HG03097 (cell line): ENCODE data around the gene THAP8.

ENCODE experiments used
- ATAC-seq: cut with Tn5 transposase; IDR thresholded peaks from one replicate; pipeline ENCODE4 v1.9.1; 2021; ENCODE audit not compliant: unreplicated experiment, low FRiP score

THAP8 gene

GRCh38 chr19:36054119-36054732, at the start of gene THAP8:
Gene THAP8 (minus strand): TSS chr19:36054285. CDS start chr19:36054217, 68 bp downstream.
- ATAC-seq = peak; percentile 85

GRCh38 chr19:36103040-36103626, 49.0 kb upstream of the THAP8 start:
- no peak for ATAC-seq

GRCh38 chr19:36101550-36102327, 47.7 kb upstream of the THAP8 start:
- ATAC-seq = no peak

GRCh38 chr19:36100476-36100875, 46.4 kb upstream of the THAP8 start:
- no peak for ATAC-seq

GRCh38 chr19:36099166-36099785, 45.2 kb upstream of the THAP8 start:
- ATAC-seq = no peak

- no peak for ATAC-seq
These were observed 43.0 kb upstream of the THAP8 start for GRCh38 chr19:36097036-36097435.

DNA sequence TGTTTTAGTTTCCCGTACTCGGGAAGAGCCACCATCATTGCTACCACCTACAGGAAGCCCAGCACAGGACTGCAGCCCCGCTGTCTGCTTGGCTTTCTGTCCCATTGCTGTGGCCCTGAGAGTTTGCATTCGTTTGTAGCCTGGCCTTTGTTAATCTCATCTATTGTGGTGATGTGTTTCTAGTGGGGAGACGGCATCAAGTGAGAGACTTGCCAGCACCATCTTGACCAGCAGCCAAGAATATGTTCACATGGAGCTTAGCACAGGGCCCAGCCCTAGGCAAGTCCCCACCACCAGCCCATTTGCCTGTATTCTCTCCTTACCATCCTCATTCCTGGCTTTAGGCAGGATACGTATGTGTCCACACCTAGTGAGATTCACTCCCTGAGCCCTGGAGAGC, 39.6 kb upstream of the THAP8 start:
- no peak for ATAC-seq

- no peak for ATAC-seq
These were observed 39.1 kb upstream of the THAP8 start for GRCh38 chr19:36093146-36093662.

- no peak for ATAC-seq
These were observed 38.5 kb upstream of the THAP8 start for GRCh38 chr19:36092566-36092965.

- no peak for ATAC-seq
These were observed 37.0 kb upstream of the THAP8 start for GRCh38 chr19:36090910-36091695.

DNA sequence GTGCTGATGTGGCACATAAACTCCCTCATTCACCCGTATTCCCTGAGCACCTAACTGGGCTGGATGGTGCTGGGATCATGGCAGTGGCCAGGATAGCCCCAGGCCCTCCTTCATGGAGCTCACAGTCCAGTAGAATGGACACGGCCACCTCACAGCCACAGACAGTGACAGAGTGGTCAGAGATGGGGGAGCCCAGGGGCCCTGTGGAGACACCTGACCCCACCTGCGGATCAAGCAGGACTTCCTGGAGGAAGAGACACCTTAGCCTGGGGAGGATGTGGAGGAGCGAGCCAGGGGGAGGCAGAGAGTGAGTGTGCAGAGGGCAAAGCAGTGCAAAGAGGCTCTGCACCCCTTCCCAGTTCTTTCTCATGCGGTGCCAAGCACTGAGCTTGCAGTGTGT, 35.8 kb upstream of the THAP8 start:
- no peak for ATAC-seq

GRCh38 chr19:36086326-36086725, 32.2 kb upstream of the THAP8 start:
- no peak for ATAC-seq

DNA sequence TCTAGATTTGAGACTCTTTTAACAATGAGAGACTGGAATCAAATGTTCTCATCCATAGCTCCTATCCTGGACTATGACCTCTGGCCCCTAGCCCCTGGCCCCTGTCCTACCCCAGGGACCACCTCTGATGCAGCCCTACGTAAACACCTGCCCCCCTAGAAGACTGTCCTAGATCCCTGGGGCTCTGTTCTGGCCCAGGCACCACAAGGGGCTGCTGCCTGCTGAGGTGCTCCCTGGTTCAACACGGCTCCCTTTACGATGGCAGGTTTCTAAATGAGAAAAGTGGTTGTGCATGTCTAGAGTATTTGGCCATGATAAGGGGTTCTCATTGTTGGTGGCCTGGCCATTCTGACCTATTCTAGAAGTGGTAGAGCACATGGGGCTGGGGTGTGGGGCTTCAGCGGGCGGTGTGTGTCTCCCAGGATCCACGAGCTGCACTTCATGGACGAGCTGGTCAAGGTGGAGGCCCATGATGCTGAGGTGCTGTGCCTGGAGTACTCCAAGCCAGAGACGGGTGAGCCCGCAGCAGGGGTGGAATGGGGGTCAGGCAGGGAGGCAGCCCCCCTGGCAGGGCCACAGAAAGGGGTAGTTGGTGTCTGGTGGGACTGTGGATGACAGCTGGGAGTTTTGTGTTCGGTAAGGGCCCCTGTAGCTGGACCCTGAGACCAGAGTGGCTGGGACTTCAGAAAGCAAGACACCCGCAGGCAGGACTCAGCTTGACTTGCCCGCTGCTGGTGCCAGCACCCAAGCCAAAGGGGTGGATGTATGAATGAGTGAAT, 30.3 kb upstream of the THAP8 start:
- no peak for ATAC-seq

- ATAC-seq = no peak
These were observed 28.8 kb upstream of the THAP8 start for GRCh38 chr19:36082916-36083315.

- no peak for ATAC-seq
These were observed 27.8 kb upstream of the THAP8 start for GRCh38 chr19:36081894-36082293.

DNA sequence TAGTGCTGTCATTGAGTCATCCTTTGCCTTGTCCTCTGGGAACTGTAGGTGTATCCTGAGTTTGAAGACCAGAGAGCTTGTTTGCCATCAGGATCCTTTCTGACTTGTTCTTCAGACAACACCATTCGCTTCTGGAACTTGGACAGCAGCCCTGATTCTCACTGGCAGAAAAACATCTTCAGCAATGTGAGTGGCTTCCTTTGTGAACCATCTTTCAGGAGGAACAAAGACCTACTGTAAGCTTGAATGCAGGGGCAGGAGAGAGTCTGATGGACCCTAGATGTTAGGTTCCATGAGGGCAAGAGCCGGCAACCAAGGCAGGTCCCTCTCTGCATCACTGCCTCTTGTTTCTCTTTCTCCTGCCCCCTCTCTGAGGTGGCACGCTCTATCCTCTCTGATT, 27.3 kb upstream of the THAP8 start:
- ATAC-seq = no peak

GRCh38 chr19:36079389-36079945, 25.4 kb upstream of the THAP8 start:
- ATAC-seq = no peak

DNA sequence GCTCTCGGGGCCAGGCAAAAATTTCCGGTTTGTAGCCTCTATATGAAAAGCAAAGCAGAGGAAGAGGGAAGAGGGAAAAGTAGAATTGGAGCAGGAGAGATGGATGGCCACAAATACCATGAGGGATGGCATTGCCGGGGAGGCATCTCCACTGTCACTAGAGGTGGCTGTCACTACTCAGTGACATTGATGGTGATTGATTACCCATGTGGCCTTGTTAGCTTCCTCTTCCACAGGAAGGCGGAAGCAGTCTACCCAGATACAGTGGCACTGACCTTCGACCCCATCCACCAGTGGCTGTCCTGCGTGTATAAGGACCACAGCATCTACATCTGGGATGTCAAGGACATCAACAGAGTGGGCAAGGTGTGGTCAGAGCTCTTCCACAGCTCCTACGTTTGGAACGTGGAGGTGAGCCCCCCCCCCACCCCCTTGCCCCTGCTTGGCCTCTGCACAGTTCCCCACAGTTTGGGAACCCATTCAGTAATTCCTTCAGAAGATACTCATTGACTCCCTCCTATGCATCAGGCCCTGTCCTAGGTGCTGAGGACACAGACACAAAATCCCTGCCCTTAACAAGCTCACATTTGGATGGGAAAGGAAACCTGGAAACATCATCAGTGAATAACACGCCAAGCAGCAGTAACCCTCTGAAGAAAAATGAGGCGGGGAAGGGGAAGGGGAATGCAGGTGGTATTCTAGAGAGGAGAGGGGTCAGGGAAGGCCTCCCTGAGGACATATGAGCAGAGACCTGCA, 19.2 kb upstream of the THAP8 start:
- ATAC-seq = no peak

DNA sequence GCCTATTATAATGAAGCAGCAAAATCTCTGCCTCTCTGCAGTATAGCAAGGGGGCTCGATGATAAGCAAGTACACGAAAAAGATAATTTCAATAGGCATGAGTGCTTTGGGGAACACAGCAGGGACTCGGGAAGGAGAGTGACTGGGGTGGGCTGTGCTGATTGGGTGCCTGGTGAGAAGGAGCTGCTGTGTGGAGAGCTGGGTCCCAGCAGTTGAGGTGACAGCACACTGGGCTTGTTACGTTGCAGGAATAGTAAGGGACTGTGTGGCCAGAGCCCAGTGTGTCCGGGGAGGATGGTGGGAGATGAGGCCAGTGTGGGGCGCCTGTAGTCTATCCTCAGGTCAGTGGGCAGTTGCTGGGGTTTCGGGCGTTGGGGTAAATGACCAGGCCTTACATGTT, 18.0 kb upstream of the THAP8 start:
- ATAC-seq = no peak
